Midbrain (tissue), 1 donor: ENCODE data around the gene ZDHHC19.
"Not testable (repeated sequence)": the region's sequence is repeated elsewhere in the genome, so short reads cannot be mapped to it uniquely, and the experiment has no call there.

Source experiments
- DNase-seq: peaks from one replicate; lab custom pipeline; 2025; lab: John Stamatoyannopoulos, UW

The ZDHHC19 gene, protein sequence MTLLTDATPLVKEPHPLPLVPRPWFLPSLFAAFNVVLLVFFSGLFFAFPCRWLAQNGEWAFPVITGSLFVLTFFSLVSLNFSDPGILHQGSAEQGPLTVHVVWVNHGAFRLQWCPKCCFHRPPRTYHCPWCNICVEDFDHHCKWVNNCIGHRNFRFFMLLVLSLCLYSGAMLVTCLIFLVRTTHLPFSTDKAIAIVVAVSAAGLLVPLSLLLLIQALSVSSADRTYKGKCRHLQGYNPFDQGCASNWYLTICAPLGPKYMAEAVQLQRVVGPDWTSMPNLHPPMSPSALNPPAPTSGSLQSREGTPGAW

GRCh38 chr3:196210673-196211556 lies at the start of gene ZDHHC19:
Gene ZDHHC19, minus strand, starts transcription at chr3:196211400. Its CDS starts 85 bp downstream, at chr3:196211315.
- DNase-seq, result no peak

DNA sequence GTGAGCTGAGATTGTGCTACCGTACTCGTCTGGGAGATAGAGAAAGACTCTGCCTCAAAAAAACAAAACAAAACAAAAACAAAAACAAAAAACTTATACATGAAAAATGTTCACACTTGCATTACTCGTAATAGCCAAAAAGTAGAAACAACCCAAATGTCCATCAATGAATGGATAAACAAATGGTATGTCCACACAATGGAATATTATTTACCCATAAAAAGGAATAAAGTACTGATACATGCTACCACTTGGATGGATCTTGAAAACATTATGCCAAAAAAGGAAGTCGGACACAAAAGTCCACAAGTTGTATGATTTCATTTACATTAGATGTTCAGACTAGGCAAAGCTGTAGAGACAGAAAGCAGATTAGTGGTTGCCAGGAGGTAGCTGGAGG lies 49.6 kb upstream of the ZDHHC19 start:
- DNase-seq, result no peak

DNA sequence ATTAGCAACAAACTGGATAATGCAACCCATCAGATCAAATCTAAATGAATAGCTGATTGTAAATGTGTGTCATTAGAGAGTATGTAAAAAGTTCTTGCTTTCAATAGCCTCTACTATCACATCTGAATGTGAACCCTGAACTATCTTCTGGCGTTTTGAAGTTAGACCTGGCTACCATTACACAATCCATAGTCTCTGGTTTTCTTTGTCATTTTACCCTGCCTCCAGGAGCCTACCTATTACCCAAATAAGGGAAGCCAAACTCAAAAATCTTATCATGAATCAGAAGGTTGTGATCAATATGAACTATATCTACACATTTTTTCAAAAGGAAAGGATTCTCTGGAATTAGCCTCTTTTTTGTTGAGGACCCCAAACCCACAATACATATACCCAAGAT lies 44.6 kb upstream of the ZDHHC19 start:
- DNase-seq, result no peak

GRCh38 chr3:196254376-196255283 lies 43.4 kb upstream of the ZDHHC19 start:
- no peak for DNase-seq

- no peak for DNase-seq
Observed at GRCh38 chr3:196251918-196252317, 40.7 kb upstream of the ZDHHC19 start.

GRCh38 chr3:196246612-196247308 lies 35.6 kb upstream of the ZDHHC19 start:
- no peak for DNase-seq

DNA sequence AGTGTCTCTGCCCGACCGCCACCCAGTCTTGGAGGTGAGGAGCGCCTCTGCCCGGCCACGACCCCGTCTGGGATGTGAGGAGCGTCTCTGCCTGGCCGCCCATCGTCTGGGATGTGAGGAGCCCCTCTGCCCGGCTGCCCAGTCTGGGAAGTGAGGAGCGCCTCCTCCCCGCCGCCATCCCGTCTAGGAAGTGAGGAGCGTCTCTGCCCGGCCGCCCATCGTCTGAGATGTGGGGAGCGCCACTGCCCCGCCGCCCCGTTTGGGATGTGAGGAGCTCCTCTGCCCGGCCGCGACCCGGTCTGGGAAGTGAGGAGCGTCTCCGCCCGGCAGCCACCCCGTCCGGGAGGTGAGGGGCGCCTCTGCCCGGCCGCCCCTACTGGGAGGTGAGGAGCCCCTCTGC lies 33.0 kb upstream of the ZDHHC19 start:
- DNase-seq, result not testable (repeated sequence)

GRCh38 chr3:196241704-196242103 lies 30.5 kb upstream of the ZDHHC19 start:
- DNase-seq, result no peak

- DNase-seq, result no peak
Observed at GRCh38 chr3:196240424-196240823, 29.2 kb upstream of the ZDHHC19 start.

DNA sequence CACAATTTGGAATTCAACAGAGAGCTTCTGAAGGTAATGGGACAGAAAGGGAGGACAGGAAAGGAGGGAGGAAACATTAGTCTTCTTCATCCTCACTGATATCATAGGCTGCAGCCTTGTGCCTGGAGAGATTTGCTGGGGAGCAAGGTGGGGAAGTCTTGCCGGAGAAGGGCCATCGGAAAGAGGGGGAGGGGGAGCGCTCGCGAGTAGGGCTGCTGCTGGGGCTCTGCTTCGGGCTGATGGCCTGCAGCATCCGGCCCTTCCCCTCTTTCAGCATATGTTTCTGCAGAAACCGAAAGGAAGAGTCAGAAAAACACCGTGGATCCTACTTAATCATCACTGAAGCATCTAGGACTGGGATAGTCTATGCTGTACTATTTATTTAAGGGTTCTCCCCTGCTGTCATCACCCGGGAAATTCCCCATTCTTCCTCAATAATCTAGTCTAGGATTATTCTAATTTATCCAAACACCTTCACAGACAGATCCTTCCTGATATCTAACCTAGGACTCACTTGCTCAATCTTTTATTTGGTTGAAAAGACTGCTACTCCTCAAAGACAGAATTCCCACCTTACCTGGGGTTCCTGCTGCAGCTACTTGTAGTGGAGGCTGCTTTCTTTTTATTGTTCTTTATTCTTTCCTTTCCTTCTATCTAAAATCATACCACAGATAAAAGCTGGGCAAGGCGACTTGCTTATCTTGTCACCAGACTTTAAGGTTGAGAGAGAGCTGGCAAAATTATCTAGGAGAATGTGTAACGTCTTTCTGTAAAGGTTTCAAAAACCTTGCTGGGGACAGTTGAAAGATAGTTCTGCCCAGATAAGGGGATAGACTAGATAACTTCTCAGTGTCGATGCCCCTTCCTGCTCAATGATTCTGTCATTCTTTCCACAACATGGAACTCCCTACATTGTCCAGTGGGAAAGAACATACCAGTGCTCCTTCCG lies 27.7 kb upstream of the ZDHHC19 start:
- DNase-seq, result no peak

DNA sequence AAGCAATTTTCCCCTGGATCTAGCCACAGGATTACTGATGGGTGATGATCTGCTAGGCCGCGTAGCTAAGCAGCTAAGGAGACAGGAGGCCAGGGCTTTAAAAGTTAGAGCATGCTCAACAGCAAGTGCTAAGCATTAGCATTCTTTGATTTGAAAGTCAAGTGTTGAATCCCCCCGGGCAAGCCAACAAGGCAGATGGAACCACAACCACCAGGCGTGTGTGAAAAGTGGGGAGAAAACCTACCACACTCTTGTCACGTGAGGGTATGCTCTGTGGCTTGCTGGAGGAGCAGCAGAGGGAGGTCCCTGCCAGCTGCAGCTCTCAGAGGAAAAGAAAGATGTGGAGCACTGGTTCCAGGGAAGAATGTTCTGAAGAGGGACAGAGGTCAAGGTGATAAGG lies 26.0 kb upstream of the ZDHHC19 start:
- no peak for DNase-seq

- DNase-seq, result no peak
Observed at GRCh38 chr3:196236223-196236622, 25.0 kb upstream of the ZDHHC19 start.

GRCh38 chr3:196235452-196236122 lies 24.4 kb upstream of the ZDHHC19 start:
- no peak for DNase-seq

- DNase-seq, result no peak
Observed at GRCh38 chr3:196232882-196233251, 21.7 kb upstream of the ZDHHC19 start.

- no peak for DNase-seq
Observed at GRCh38 chr3:196232154-196232881, 21.1 kb upstream of the ZDHHC19 start.

DNA sequence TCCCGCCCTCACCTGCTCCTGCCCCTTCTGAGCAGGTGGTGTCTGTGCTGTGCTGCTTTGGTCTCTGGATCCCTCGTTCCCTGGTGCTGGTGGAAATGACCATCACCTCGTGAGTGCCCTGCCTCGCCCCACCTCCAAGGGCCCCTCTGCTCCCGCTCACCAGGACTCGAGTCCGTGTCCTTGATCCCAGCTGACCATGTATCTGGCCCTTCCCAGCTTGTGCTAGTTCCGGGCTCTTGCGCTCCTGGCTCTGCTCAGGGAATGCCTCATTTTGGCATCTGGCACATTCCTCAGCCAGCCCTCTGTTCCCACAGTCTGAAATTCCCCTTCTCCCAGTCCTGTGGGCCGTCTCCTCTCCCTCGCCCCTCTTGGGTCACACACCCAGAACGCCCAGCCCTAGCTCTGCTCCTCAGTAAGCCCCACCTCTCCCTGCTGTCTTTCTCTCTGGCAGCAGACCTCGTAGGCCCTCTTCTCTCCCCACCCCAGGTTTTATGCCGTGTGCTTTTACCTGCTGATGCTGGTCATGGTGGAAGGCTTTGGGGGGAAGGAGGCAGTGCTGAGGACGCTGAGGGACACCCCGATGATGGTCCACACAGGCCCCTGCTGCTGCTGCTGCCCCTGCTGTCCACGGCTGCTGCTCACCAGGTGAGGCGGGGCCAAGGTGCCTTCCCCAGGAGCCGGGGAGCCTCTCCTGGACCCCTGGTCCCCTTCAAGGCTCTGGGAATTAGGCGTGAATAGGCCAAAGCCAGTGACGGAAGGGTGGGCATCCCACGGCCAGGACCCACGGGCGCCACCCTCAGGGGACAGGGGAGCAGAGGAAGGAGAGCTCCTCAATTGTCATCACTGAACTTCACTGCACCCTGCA lies 16.7 kb upstream of the ZDHHC19 start:
- no peak for DNase-seq

DNA sequence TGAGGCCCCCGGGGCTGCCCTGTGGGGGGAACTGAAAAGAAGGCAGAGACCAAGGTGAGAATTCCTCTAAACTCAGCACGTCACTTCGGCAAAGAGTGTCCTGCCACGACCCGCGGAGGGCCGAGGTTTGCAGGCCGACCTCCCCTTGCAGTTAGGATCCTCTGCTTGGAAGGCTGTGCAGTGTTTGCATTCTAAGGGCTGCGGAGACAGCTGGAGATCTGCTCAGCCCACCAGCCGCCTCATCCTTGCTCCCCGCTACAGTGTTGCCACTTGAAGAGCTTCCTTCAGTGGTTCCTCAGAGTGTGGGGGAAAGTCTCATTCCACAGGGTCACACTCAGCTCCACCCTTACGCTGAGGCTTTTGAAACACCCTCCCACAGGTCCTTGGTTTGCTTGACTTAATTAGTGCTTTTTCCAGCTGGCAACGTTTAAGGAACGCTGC lies 15.9 kb upstream of the ZDHHC19 start:
- no peak for DNase-seq

- no peak for DNase-seq
Observed at GRCh38 chr3:196225763-196226364, 14.7 kb upstream of the ZDHHC19 start.
